ENCODE results near the gene ZNF487. TPM values are rescaled to one million over a fixed set of nuclear protein-coding genes. Genes with fewer than 3 reads are reported as not detected.

Gene ZNF487
- 3.3 and 4.0 TPM in 2 replicates for total RNA-seq
- 2.6 and 4.0 TPM in 2 replicates for polyA plus RNA-seq
- polyA plus RNA-seq (2012) = 2.7 and 2.9 TPM in 2 replicates
- 0.78 and 37.0 TPM in 2 replicates for polyA minus RNA-seq (ENCODE audit: low replicate concordance)

DNA sequence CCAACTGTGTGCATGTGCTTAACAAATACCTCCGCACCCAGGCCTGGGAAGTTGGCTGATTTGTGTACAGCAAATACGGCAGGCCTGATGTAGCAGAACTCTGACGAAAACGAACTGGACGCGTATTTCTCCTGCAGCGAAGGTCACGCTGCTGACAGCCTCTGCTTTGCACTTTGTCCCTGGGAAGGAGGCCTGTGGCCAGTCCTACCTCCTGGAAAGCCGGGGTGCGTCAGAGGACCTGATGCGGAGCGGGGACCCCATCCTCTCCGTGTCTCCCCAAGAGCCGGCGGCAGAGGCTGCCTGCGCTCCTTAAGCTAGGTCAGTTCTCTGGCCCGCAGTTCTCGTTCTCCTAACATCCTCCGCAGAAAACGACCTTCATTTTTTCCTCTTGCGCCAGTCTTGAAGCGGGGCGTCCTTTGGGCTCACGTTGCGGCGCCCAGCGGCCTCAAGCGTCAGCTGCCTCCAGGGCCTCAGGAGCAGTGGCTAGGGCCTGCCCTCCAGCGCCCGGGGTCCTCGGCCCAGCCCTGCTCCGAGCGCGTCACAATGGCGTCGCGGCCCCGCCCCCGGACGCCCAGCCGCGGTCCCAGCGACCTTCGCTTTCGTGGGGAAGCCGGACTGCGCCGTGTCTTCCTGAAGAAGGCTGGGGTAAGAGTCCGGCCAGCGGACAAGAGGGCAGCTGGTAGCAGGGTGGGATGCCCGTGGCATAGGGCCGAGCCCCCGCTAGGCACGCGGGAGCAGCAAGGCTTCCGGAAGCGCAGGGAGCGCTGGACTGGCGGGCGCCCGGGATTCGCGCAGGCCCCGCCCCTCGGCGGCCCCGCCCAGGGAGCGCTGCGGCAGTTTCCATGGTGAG is at the start of gene ZNF487:
Gene ZNF487, plus strand, starts transcription at position 821 of the 850 bp plus-strand sequence. CDS start 38,703 bp downstream, outside the sequence.
- TF ChIP-seq CTCF (conservative IDR thresholded peaks at IDR 0.05 in 1 of 2, IDR thresholded peaks at IDR 0.05 in 1 of 2; ENCODE audit: low read depth in 1 of 2, low read length in 2 of 2) (peak in 1 of 2 donors; percentile 25), EZH2 (IDR thresholded peaks at IDR 0.05; ENCODE audit: low read length, missing control alignments) (no peak)
- H3K79me2 ChIP-seq (ENCODE audit: control insufficient read depth, insufficient read depth, low read length) = no peaks in the 10 kb centered on the region
- no peaks in the 10 kb centered on the region for H4K20me1 ChIP-seq (ENCODE audit: control insufficient read depth, extremely low read depth, insufficient read depth, low read length)
- peak within 1 kb of the TSS; percentile 100 for H3K27ac ChIP-seq (ENCODE audit: insufficient read depth, low read length)
- peak within 1 kb of the TSS; percentile 100 for H3K9ac ChIP-seq (ENCODE audit: insufficient read depth, low read length)
- peak within 1 kb of the TSS; percentile 82 to 95 (median 88) for H3K4me3 ChIP-seq (replicated peaks in 1 of 4; ENCODE audit: control extremely low read depth in 1 of 4, insufficient read depth in 1 of 4, low read depth in 3 of 4, low read length in 4 of 4)
- peak within 1 kb of the TSS; percentile 97 for H3K4me2 ChIP-seq (ENCODE audit: extremely low read depth, insufficient read depth, low read length)
- no peaks in the 10 kb centered on the region for H3K4me1 ChIP-seq (ENCODE audit: control insufficient read depth, extremely low read depth, insufficient read depth, low read length)
- DNase-seq (ENCODE audit: low read depth in 2 of 2) = peak; percentile 86 to 88
- H2AFZ ChIP-seq (ENCODE audit: low read length) = peak within 1 kb of the TSS; percentile 85
- H3K9me3 ChIP-seq (ENCODE audit: control insufficient read depth, insufficient read depth, low read depth, low read length) = no peaks in the 10 kb centered on the region
- H3K36me3 ChIP-seq (ENCODE audit: control insufficient read depth, insufficient read depth, low read length) = no peaks in the 10 kb centered on the region
- H3K27me3 ChIP-seq (ENCODE audit: control insufficient read depth, insufficient read depth, low read length) = no peaks in the 10 kb centered on the region

- H3K9ac ChIP-seq (ENCODE audit: insufficient read depth, low read length) = no peak overlapping the region
- no peak for DNase-seq (ENCODE audit: low read depth in 2 of 2)
- H3K4me1 ChIP-seq (ENCODE audit: control insufficient read depth, extremely low read depth, insufficient read depth, low read length) = no peaks in the 10 kb centered on the region
- TF ChIP-seq EZH2 (IDR thresholded peaks at IDR 0.05; ENCODE audit: low read length, missing control alignments) (no peak), CTCF (conservative IDR thresholded peaks at IDR 0.05 in 1 of 2, IDR thresholded peaks at IDR 0.05 in 1 of 2; ENCODE audit: low read depth in 1 of 2, low read length in 2 of 2) (no peak)
- peaks cover 47% of the 10 kb centered on the region for H3K79me2 ChIP-seq (ENCODE audit: control insufficient read depth, insufficient read depth, low read length)
- H3K9me3 ChIP-seq (ENCODE audit: control insufficient read depth, insufficient read depth, low read depth, low read length) = no peaks in the 10 kb centered on the region
- no peak overlapping the region for H3K4me3 ChIP-seq (replicated peaks in 1 of 4; ENCODE audit: control extremely low read depth in 1 of 4, insufficient read depth in 1 of 4, low read depth in 3 of 4, low read length in 4 of 4)
- H3K27ac ChIP-seq (ENCODE audit: insufficient read depth, low read length) = no peak overlapping the region
- H2AFZ ChIP-seq (ENCODE audit: low read length) = no peak overlapping the region
- no peaks in the 10 kb centered on the region for H3K27me3 ChIP-seq (ENCODE audit: control insufficient read depth, insufficient read depth, low read length)
- no peaks in the 10 kb centered on the region for H4K20me1 ChIP-seq (ENCODE audit: control insufficient read depth, extremely low read depth, insufficient read depth, low read length)
- peaks cover 18% of the 10 kb centered on the region for H3K36me3 ChIP-seq (ENCODE audit: control insufficient read depth, insufficient read depth, low read length)
- no peak overlapping the region for H3K4me2 ChIP-seq (ENCODE audit: extremely low read depth, insufficient read depth, low read length)
Measured at GRCh38 chr10:43387678-43388032, 49.3 kb upstream of the ZNF487 start.

DNA sequence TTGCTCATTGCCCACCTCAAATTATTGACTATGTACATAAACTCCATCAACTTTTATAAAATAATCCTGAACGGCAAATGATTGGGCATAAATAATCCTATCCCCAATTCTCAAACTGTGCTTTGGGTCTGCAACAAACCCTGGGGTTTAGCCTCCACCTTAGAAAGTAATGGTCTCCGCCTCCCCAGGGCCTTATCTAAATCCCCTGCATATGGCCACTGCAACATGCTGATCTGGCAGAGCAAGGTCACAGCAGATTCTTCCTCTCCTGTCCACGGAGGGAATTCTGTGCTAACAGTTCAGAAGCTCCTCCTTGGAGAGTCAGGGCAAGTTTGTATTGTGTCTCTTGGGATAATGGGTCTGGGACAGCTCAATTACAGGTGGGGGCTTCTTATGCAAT is 47.0 kb upstream of the ZNF487 start:
- no peaks in the 10 kb centered on the region for H3K27me3 ChIP-seq (ENCODE audit: control insufficient read depth, insufficient read depth, low read length)
- no peak overlapping the region for H3K4me2 ChIP-seq (ENCODE audit: extremely low read depth, insufficient read depth, low read length)
- no peaks in the 10 kb centered on the region for H4K20me1 ChIP-seq (ENCODE audit: control insufficient read depth, extremely low read depth, insufficient read depth, low read length)
- H3K9me3 ChIP-seq (ENCODE audit: control insufficient read depth, insufficient read depth, low read depth, low read length) = no peaks in the 10 kb centered on the region
- no peak for TF ChIP-seq CTCF (conservative IDR thresholded peaks at IDR 0.05 in 1 of 2, IDR thresholded peaks at IDR 0.05 in 1 of 2; ENCODE audit: low read depth in 1 of 2, low read length in 2 of 2)
- no peak for TF ChIP-seq EZH2 (IDR thresholded peaks at IDR 0.05; ENCODE audit: low read length, missing control alignments)
- H3K9ac ChIP-seq (ENCODE audit: insufficient read depth, low read length) = no peak overlapping the region
- no peak overlapping the region for H2AFZ ChIP-seq (ENCODE audit: low read length)
- no peak for DNase-seq (ENCODE audit: low read depth in 2 of 2)
- H3K4me3 ChIP-seq (replicated peaks in 1 of 4; ENCODE audit: control extremely low read depth in 1 of 4, insufficient read depth in 1 of 4, low read depth in 3 of 4, low read length in 4 of 4) = no peak overlapping the region
- no peak overlapping the region for H3K27ac ChIP-seq (ENCODE audit: insufficient read depth, low read length)
- H3K79me2 ChIP-seq (ENCODE audit: control insufficient read depth, insufficient read depth, low read length) = peaks cover 68% of the 10 kb centered on the region
- peaks cover 27% of the 10 kb centered on the region for H3K36me3 ChIP-seq (ENCODE audit: control insufficient read depth, insufficient read depth, low read length)
- peaks cover 2% of the 10 kb centered on the region for H3K4me1 ChIP-seq (ENCODE audit: control insufficient read depth, extremely low read depth, insufficient read depth, low read length)
